HepG2 (cell line): ENCODE data around the gene TMEM107. TPM values are rescaled to one million over a fixed set of nuclear protein-coding genes. Genes with fewer than 3 reads are reported as not detected.

Experiments
- ARNTL ChIP-seq: sonication (generic); formaldehyde crosslinking; IDR thresholded peaks from 2 replicates; pipeline ENCODE4 v1.4.0; 2020; ENCODE audit warnings: mild to moderate bottlenecking, missing genetic modification reagents
- ATF5 ChIP-seq: sonication (generic); formaldehyde crosslinking; IDR thresholded peaks from 2 replicates; pipeline ENCODE4 v1.4.0; 2020; ENCODE audit warnings: mild to moderate bottlenecking, low read depth, missing genetic modification reagents
- EED ChIP-seq: sonication (generic); formaldehyde crosslinking; IDR thresholded peaks from 2 replicates; pipeline ENCODE4 v1.5.0; 2020; ENCODE audit warnings: mild to moderate bottlenecking, missing genetic modification reagents
- GMEB1 ChIP-seq: sonication (generic); formaldehyde crosslinking; IDR thresholded peaks from 2 replicates; pipeline ENCODE4 v1.5.1; 2020; ENCODE audit warnings: missing genetic modification reagents, mild to moderate bottlenecking, borderline replicate concordance
- MYC ChIP-seq: sonication (generic); formaldehyde crosslinking; IDR thresholded peaks from 2 replicates; pipeline ENCODE4 v1.9.0; 2021; ENCODE audit warnings: missing genetic modification reagents, borderline replicate concordance
- POLR2AphosphoS2 ChIP-seq: IDR thresholded peaks from 2 replicates; pipeline ENCODE4 v1.6.1; 2011; ENCODE audit warnings: low read depth, low read length, improper control_type of control experiment
- PRDM10 ChIP-seq: sonication (generic); formaldehyde crosslinking; IDR thresholded peaks from 2 replicates; pipeline ENCODE4 v1.4.0; 2020; ENCODE audit warnings: low read depth, missing genetic modification reagents
- REST ChIP-seq, 2 experiments: IDR thresholded peaks; 2 replicates each; pipeline ENCODE4 v1.6.1; 2011 to 2012; ENCODE audit warnings: low read length in 2 of 2, borderline replicate concordance in 1 of 2, low read depth in 1 of 2, mild to moderate bottlenecking in 1 of 2, moderate library complexity in 1 of 2
- SIN3B ChIP-seq: fragments of 150-350 bp; IDR thresholded peaks from 2 replicates; pipeline ENCODE4 v1.6.1; 2014; ENCODE audit warnings: low read length
- ZBTB21 ChIP-seq: sonication (generic); formaldehyde crosslinking; IDR thresholded peaks from 2 replicates; pipeline ENCODE4 v1.4.0; 2020; ENCODE audit warnings: missing genetic modification reagents
- ZFX ChIP-seq: sonication (generic); formaldehyde crosslinking; IDR thresholded peaks from 2 replicates; pipeline ENCODE4 v1.4.0; 2020; ENCODE audit warnings: mild to moderate bottlenecking, low read depth, missing genetic modification reagents, moderate library complexity
- ZNF382 ChIP-seq: sonication (generic); formaldehyde crosslinking; IDR thresholded peaks from 2 replicates; pipeline ENCODE4 v1.5.0; 2020; ENCODE audit warnings: missing genetic modification reagents, mild to moderate bottlenecking, borderline replicate concordance
- ZNF510 ChIP-seq: sonication (generic); formaldehyde crosslinking; IDR thresholded peaks from 2 replicates; pipeline ENCODE4 v1.4.0; 2020; ENCODE audit warnings: low read depth, mild to moderate bottlenecking, missing genetic modification reagents
- polyA plus RNA-seq, 8 experiments: library from polyadenylated mRNA; depleted of rRNA in 3 of 8; stranded (reverse) in 7 of 8; unstranded in 1 of 8; fragments of >200 nt; fragmentation: Illumina TruSeq in 4 of 8; extraction: Trizol in 4 of 8; gene quantifications; 2 replicates each; pipeline versions ENCODE4 v1.2.1 to v1.2.3, GENCODE V29; 2011 to 2016; ENCODE audit warnings: low read depth in 4 of 8, missing spikeins in 1 of 8, mixed read lengths in 1 of 8; ENCODE audit not compliant: insufficient read depth in 1 of 8
- total RNA-seq, 5 experiments: library from RNA; depleted of rRNA; stranded (reverse); fragments of >200 nt; fragmentation: Illumina TruSeq; extraction: Trizol; gene quantifications; 2 replicates each; pipeline ENCODE4 v1.2.3, GENCODE V29; 2016; ENCODE audit warnings: low read depth in 1 of 5
- TF ChIP-seq, protein P1 (sequence below): sonication (generic); formaldehyde crosslinking; IDR thresholded peaks from 2 replicates; pipeline ENCODE4 v1.8.0; 2022; ENCODE audit warnings: missing genetic modification reagents, mild to moderate bottlenecking, moderate library complexity, borderline replicate concordance

The TMEM107 gene
- total and polyA plus RNA-seq, 2 of the 13 experiments (the other 11 are each of a cell fraction or from before 2014, with no cell fraction given): 7.2 to 15.3 TPM

GRCh38 chr17:8221663-8222379 is 45.6 kb upstream of the TMEM107 start (continued):
- TF ChIP-seq REST (IDR thresholded peaks at IDR 0.05; ENCODE audit: borderline replicate concordance in 1 of 2, low read depth in 1 of 2, low read length in 2 of 2) (no peak), ZNF510 (no peak), SIN3B (no peak; the same call in 1 of the 2 replicates), GMEB1 (CRISPR knock-in tag) (no peak), PRDM10 (CRISPR knock-in tag) (no peak; the same call in 1 of the 2 replicates), ARNTL (CRISPR knock-in tag) (no peak), ZFX (CRISPR knock-in tag) (peak; percentile 72), MYC (CRISPR knock-in tag) (no peak; the same call in 1 of the 2 replicates), ATF5 (CRISPR knock-in tag) (no peak), EED (CRISPR knock-in tag) (no peak), POLR2AphosphoS2 (no peak), ZBTB21 (CRISPR knock-in tag) (no peak), ZNF382 (no peak)
- TF ChIP-seq, protein P1, sequence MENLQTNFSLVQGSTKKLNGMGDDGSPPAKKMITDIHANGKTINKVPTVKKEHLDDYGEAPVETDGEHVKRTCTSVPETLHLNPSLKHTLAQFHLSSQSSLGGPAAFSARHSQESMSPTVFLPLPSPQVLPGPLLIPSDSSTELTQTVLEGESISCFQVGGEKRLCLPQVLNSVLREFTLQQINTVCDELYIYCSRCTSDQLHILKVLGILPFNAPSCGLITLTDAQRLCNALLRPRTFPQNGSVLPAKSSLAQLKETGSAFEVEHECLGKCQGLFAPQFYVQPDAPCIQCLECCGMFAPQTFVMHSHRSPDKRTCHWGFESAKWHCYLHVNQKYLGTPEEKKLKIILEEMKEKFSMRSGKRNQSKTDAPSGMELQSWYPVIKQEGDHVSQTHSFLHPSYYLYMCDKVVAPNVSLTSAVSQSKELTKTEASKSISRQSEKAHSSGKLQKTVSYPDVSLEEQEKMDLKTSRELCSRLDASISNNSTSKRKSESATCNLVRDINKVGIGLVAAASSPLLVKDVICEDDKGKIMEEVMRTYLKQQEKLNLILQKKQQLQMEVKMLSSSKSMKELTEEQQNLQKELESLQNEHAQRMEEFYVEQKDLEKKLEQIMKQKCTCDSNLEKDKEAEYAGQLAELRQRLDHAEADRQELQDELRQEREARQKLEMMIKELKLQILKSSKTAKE (CRISPR knock-in tag): no peak
